HuH-7 (cell line): ENCODE data around the gene CASK.

Experiments used
- DNase-seq: peaks from one replicate; pipeline ENCODE4 v3.0.0; 2011; ENCODE audit warnings: low spot score

The CASK gene

GRCh38 chrX:41559235-41560052 lies 363.9 kb downstream of the CASK start:
- DNase-seq = no peak

- DNase-seq = no peak
These were observed 364.8 kb downstream of the CASK start for GRCh38 chrX:41558531-41558930.

DNA sequence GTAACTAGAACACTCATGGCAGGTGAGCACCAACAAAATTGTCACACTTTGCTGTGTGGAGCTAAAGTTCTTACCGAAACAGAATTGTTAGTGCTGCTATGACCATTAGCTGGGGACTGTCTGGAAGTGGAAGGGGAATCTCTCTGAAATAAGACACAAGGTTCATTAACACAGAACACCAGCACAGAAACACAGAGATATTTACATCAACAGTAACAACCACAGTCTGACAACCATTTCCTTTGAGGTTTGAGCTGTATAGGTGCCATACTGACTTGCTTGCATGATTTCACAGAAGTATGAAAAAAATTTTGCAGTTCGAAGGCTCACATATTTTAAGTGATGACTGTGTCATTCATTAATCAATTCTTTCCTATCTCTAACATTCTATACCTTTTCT lies 366.4 kb downstream of the CASK start:
- DNase-seq = no peak

- no peak for DNase-seq
These were observed 369.7 kb downstream of the CASK start for GRCh38 chrX:41553688-41554087.

- DNase-seq = no peak
These were observed 374.9 kb downstream of the CASK start for GRCh38 chrX:41548411-41548810.

GRCh38 chrX:41543668-41544067 lies 379.7 kb downstream of the CASK start:
- DNase-seq = no peak

DNA sequence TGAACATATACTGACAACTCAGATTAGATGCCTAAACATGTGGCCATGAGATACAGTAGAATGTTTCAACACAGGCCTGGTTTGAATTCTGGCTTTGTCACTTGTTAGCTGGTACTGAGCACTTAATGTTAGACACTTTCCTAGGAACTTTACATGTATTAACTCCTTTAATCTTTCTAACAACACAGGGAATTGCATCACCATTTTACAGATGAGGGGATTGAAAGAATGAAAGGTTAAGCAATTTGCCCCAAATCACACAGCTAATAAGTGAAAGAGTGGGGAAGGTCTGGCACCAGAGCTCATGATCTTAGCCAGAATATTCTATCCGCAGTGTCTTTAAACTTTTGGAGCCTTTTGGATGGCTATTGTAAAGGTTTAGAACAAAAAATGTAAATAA lies 380.3 kb downstream of the CASK start:
- no peak for DNase-seq

DNA sequence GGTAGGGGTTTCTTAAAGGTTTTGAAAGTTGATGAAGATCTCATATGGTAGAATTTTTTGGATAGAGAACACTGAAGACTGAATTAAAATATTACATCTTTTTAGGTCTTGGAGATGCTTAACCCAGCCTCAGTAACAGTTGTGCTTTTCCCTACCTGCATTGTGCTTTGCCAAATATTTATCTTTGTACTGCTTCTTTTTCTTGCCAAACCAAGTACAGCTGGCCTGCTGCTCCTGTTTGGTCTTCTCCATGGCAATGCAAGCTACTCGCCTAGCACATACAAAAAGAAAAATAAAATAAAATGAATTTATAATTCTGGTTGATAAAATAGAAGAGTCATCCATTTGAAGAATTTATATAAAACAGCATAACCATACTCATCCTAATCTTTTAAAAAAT lies 380.8 kb downstream of the CASK start:
- no peak for DNase-seq

DNA sequence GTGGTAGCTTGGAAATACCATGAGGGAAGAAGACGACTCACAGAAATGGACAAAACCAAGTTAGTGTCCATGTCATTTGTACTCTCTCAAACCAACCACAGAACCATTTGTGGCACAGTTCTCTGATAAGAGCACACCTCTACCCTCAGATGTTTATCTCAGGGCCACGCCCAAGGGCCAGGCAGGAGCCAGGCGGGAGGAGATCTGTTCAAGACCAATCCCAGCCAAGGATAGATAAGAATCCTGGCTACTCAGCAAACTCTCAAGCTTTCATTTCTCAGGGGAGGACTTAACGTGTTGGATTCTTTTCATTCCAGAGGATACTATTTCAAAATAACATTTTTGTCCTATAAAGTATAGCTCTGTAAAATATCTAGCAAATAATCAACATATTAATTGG lies 381.2 kb downstream of the CASK start:
- DNase-seq = no peak

DNA sequence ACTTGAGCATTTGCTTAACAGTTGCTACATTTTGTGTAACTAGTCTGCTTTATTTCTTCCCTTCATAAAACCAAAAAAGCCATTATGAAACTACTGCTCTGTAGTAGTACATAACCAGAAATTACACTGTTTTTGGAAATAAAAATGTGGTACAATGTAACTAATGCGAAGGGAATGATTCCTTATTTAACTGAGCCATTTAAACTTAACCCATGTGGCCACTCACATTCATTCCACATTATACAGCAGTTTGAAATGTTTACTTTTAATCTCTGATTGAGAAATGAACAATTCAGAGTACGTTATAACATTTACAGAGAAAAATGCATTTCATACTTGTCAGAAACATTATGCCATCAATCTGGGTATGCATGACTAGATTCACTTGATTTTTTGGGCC lies 382.0 kb downstream of the CASK start:
- no peak for DNase-seq

GRCh38 chrX:41538707-41539106 lies 384.6 kb downstream of the CASK start:
- no peak for DNase-seq

DNA sequence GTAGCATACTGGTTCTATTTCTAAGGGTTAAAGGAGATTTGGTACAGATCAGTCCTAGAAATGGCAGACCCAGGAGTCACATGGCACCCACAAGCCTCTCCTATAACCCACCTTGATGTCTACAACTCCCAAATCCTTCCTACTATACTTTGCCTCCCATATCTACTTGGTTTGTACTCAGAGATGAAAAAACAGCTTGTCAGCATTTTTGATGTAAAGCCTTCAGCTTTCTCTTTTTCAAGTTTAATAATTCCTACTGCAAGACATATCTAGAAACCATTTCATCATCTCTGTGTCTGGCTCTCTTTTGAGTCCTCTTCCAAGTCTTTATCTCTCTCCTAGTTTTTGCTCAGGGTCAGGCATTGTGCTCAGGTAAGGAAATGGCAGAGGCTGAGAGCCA lies 393.3 kb downstream of the CASK start:
- DNase-seq = no peak

DNA sequence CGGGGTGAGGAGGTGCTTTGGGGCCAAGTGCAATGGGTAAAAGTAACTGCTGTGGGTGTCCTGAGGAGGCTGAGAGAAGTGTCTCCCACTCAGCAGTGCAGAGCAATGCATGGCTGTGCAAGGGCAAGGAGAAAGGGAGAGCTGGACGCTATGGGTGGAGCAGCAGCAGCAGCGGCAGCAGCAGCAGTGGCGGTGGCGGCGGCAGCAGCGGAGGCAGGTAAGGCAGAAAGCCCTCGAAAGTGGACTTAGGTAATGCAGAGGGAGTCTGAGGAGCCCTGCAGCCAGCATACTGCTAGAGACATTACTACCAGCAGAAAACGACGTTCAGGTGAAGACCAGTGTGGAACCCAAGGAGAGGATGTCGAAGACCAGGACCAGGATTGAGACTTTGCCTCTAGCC lies 394.1 kb downstream of the CASK start:
- no peak for DNase-seq

- no peak for DNase-seq
These were observed 394.6 kb downstream of the CASK start for GRCh38 chrX:41528784-41529183.

GRCh38 chrX:41526925-41527324 lies 396.4 kb downstream of the CASK start:
- no peak for DNase-seq

DNA sequence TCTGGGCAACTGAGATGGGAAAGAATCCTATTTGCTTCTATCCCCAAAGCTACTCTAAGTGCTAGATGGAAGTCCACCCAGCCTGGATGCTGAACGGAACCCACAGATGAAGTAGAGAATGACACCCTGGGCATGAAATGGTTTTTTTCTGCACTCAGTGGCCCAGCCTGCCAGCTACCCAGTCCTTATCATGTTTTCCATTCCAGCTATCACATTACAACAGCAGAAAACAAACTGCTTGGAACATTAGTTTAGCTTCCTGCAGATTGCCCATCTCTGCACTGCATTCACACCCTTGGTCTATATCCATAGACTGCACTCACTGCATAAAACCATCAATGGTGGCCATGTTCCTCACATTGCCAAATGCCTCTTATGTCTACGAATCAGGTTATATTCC lies 397.1 kb downstream of the CASK start:
- no peak for DNase-seq

DNA sequence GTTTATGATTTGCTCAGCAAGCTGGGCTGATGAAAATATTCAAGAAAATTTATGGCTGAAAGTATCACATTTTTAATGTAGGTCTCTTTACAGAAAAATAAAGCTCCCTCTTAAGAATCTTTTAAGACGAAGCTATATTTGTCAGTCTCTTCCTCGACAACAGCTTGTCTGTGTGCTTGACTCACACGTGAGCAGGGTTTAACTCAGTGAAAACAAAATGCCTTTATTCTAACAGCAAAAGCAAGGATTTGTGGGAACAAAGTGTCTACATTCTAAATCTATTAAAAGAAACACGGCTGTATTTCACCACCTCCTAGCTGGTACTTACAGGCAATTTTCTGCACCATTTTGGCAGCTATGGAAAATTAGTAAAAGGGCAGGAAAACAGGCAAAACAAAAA lies 400.7 kb downstream of the CASK start:
- no peak for DNase-seq

DNA sequence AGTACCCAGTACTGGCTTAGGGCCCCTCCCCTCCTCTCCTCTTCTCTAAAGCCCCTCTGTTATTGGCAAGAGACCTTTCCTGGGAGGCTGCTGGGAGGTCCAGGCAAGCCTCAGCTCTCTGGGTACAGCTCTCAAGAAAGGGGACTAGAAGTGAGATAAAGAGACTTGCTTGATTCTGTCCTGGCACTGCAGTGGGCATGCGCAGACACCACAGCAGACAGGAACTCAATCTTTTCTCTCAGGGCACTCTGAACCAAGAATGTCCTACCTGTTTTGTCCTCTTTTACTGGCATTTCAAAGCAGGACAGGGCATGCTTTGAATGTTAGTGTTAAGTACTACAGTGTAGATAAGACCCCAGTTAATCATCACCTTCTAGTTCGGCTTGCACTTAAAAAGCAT lies 401.3 kb downstream of the CASK start:
- no peak for DNase-seq

GRCh38 chrX:41519468-41519867 lies 403.9 kb downstream of the CASK start:
- DNase-seq = no peak

DNA sequence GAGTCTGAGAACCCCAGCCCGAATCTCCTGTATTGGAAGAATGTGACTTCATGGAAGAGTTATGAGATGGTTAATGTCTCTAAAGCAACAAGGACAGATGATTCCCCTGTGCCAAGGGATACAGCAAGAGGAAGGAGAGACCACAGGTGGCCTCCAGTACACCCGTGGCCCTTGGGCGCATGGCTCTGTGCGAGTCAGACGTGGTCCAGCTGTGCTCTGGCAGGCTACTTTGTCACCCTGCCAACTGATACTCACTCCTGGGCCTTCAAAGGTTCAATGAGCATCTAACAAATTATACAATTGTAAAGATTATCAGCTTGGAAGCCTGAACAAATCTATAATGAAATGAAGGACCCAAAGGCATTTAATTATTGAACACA lies 404.5 kb downstream of the CASK start:
- DNase-seq = no peak

- no peak for DNase-seq
These were observed 405.1 kb downstream of the CASK start for GRCh38 chrX:41518127-41518840.

DNA sequence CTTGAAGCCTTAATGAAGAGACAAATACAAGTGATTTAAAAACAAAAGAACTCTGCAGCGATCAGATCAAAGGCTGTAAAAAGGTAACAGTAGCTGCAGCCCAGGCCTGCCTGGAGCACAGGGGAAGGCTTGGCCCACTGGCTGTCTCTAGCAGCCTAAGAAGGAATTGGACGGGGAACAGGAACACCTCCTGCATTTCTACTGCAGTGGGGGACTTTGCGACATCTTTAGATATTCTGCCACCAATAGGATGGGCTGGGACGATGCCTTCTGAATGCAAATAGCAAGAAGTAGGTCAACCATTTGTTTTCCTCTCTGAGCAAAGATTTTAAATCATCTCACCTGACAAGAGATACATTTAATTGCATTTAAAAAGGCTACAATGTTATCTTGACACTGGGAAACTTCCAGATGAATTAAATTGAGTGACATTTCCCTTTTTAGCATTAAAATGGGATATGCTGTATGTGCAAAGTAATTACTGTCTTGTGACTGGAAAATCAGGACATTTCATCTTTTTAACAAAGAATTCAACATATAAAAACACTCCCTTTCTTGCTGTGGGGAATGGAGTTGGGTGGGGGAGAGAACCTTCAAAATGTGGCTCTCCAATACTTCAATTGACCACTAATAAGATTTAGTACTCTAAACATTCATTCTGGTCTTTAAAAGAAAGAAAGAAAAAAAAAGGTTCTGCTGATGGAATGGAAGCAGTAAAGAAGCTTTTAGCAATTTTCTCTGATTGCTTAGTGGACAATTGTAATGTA lies 406.2 kb downstream of the CASK start:
- no peak for DNase-seq

DNA sequence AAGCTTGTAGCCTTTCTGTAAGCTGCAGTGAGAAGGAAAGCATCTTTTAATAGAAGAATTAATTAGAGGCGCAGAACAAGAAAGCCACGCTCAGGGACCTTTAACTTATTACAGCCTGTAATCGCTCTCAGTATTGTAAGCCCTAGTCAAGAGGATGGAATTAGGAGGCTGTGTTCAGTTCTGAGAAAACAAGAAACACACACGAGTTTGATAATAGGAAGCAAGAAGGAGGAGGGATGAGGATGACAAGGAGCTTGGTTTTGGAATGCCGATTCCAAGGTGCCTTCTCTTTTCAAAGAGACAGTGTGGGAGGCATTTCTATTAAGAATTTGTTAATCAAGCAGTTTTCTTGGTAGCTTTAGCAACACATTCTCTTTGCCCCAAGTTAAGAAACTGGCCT lies 406.9 kb downstream of the CASK start:
- no peak for DNase-seq
